Kidney (tissue), 14 donors: ENCODE measurements around the gene FBXO41. TPM values are rescaled to one million over a fixed set of nuclear protein-coding genes. Genes with fewer than 3 reads are reported as not detected.

Source experiments
- DNase-seq, 5 donors: peaks; one replicate each; pipeline ENCODE4 v3.0.0-alpha.2; 2013 to 2020
- FAIRE-seq: peaks from 2 replicates; lab custom pipeline; 2012; peaks lifted over from hg19 to GRCh38; lab: Jason Lieb, UNC
- H3K27ac ChIP-seq, 2 donors: one replicate each; pipeline ENCODE4 v1.7.0; 2013; ENCODE audit warnings: low read depth in 2 of 2, low read length in 2 of 2, inconsistent platforms in 1 of 2
- H3K27me3 ChIP-seq: one replicate; pipeline ENCODE4 v1.7.1; 2013; ENCODE audit warnings: low read length, inconsistent platforms; ENCODE audit not compliant: control insufficient read depth, insufficient read depth
- H3K36me3 ChIP-seq, 3 donors: one replicate each; pipeline versions ENCODE4 v1.7.0 to v1.7.1; 2013; ENCODE audit warnings: low read length in 3 of 3, control low read depth in 1 of 3, inconsistent platforms in 1 of 3; ENCODE audit not compliant: insufficient read depth in 3 of 3, control insufficient read depth in 2 of 3
- H3K4me1 ChIP-seq, 3 donors: one replicate each; pipeline versions ENCODE4 v1.7.0 to v1.7.1; 2013; ENCODE audit warnings: low read length in 3 of 3, inconsistent platforms in 1 of 3, low read depth in 1 of 3; ENCODE audit not compliant: control insufficient read depth in 2 of 3, insufficient read depth in 2 of 3
- H3K4me3 ChIP-seq, 3 donors: one replicate each; pipeline versions ENCODE4 v1.7.0 to v1.8.1; 2013; ENCODE audit warnings: low read length in 3 of 3, control low read depth in 1 of 3, inconsistent platforms in 1 of 3
- H3K9ac ChIP-seq, 3 donors: one replicate each; pipeline versions ENCODE4 v1.7.0 to v1.7.1; 2013; ENCODE audit warnings: low read length in 3 of 3, control low read depth in 1 of 3, inconsistent platforms in 1 of 3
- H3K9me3 ChIP-seq, 3 donors: one replicate each; pipeline versions ENCODE4 v1.7.0 to v1.7.1; 2013; ENCODE audit warnings: low read length in 3 of 3, control low read depth in 1 of 3, inconsistent platforms in 1 of 3; ENCODE audit not compliant: control insufficient read depth in 2 of 3, insufficient read depth in 1 of 3
- CTCF ChIP-seq: IDR thresholded peaks from 3 replicates; pipeline ENCODE4 v1.5.1; 2012; ENCODE audit warnings: mild to moderate bottlenecking, moderate library complexity, borderline replicate concordance; ENCODE audit not compliant: insufficient read depth; ENCODE audit errors: extremely low read depth
- intact Hi-C: fragments of 100-400 bp; cut with DNase I; formaldehyde crosslinking; loops from one replicate; pipeline ENCODE4 v1.11.1; 2022
- polyA plus RNA-seq: library from polyadenylated mRNA; stranded (reverse); fragments of 350-450 nt; fragmentation: Illumina TruSeq; extraction: RNeasy Lipid Tissue Mini Kit (QIAGEN cat#74804); gene quantifications from one replicate; pipeline ENCODE4 v1.2.3, GENCODE V29; 2014; ENCODE audit warnings: low read depth, low replicate concordance; ENCODE audit not compliant: insufficient read depth
- total RNA-seq: library from RNA; stranded (reverse); fragmentation: NEBNext Ultra II Directional; extraction: Animal tissue kit (Norgen Biotek cat#: 25700); gene quantifications from one replicate; pipeline ENCODE4 v1.2.1, GENCODE V29; 2021
- donor health status: control.
- donor health status: control.
- donor health status: control.
- donor health status: control.
- donor health status: control.
- donor health status: DM: yes; HTN: yes; CAD: no.
- donor health status: Normal renal cell carcinoma (clear cell type).

The FBXO41 gene
- total and polyA plus RNA-seq, 2 donors from 2014 or later = 0.49 to 5.2 TPM

GRCh38 chr2:73291093-73291460, 6.8 kb upstream of the FBXO41 start:
- no peak for FAIRE-seq

GRCh38 chr2:73290049-73290839, 6.0 kb upstream of the FBXO41 start:
- FAIRE-seq (no peak), DNase-seq (peak in 1 of 5 donors; percentile 33)
- no peak overlapping the region for H3K27ac ChIP-seq
- peaks cover 0 to 4% (median 0%) of the 10 kb centered on the region in 3 donors for H3K4me1 ChIP-seq
- H3K9ac ChIP-seq = no peak overlapping the region
- peaks cover 39% of the 10 kb centered on the region for H3K27me3 ChIP-seq
- TF ChIP-seq CTCF = peak; percentile 42
- no peaks in the 10 kb centered on the region for H3K36me3 ChIP-seq
- intact Hi-C loops = no loop called here
- no peaks in the 10 kb centered on the region for H3K9me3 ChIP-seq
- no peak overlapping the region for H3K4me3 ChIP-seq

More at GRCh38 chr2:73291093-73291460, 6.8 kb upstream of the FBXO41 start:
- intact Hi-C loops = no loop called here
- H3K27ac ChIP-seq = no peak overlapping the region
- TF ChIP-seq CTCF = no peak
- no peaks in the 10 kb centered on the region for H3K9me3 ChIP-seq
- peaks cover 0 to 4% (median 0%) of the 10 kb centered on the region in 3 donors for H3K4me1 ChIP-seq
- no peak overlapping the region for H3K4me3 ChIP-seq
- DNase-seq = peak; percentile 78 to 90 (median 86)
- H3K27me3 ChIP-seq = peaks cover 43% of the 10 kb centered on the region
- no peaks in the 10 kb centered on the region for H3K36me3 ChIP-seq
- no peak overlapping the region for H3K9ac ChIP-seq

DNA sequence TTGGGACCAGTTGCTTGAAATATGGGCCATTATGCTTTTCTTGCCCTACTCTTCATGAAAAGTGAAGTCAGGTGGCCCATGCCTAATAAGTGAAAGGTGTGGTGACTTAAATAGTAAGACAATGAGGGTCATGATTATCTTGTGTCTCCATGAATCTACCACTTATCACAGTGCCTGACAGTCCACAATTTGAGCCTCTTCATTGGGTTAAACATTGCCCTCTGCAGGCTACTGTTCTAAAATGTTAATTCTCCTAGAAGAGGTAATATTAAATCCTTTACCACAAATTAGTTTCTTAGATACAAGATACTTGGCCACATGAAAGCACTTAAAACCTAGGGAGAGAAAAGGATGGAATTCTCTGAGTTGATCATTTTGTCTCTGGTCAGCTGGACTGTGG, 5.0 kb upstream of the FBXO41 start:
- Histone ChIP-seq H3K4me1 (peaks cover 0 to 12% (median 0%) of the 10 kb centered on the region in 3 donors), H3K9me3 (no peaks in the 10 kb centered on the region), H3K27me3 (peaks cover 32% of the 10 kb centered on the region), H3K36me3 (no peaks in the 10 kb centered on the region), H3K9ac (no peak overlapping the region), H3K4me3 (no peak overlapping the region), H3K27ac (no peak overlapping the region)
- no peak for DNase-seq
- intact Hi-C loops = no loop called here
- TF ChIP-seq CTCF = no peak
- no peak for FAIRE-seq
